Fibroblast of the conjunctiva (primary cell): ENCODE measurements around the gene E4F1.
"Not testable (repeated sequence)": the region's sequence is repeated elsewhere in the genome, so short reads cannot be mapped to it uniquely, and the experiment has no call there.

ENCODE experiments used
- DNase-seq: peaks from one replicate; pipeline ENCODE4 v3.0.0-alpha.2; 2010; ENCODE audit warnings: low read depth

The E4F1 gene

GRCh38 chr16:2244926-2245795 is 21.8 kb downstream of the E4F1 start:
- no peak for DNase-seq

GRCh38 chr16:2246301-2246885 is 23.0 kb downstream of the E4F1 start:
- DNase-seq = no peak

GRCh38 chr16:2250652-2251295 is 27.4 kb downstream of the E4F1 start:
- DNase-seq = peak; percentile 16

- peak; percentile 92 for DNase-seq
Measured at GRCh38 chr16:2251296-2252111, 28.1 kb downstream of the E4F1 start, which contains the start of gene ECI1. TSS of gene ECI1 (minus strand) at chr16:2251587. CDS start at chr16:2251566, 21 bp downstream.

- DNase-seq = no peak
Measured at GRCh38 chr16:2252806-2253148, 29.4 kb downstream of the E4F1 start.

- no peak for DNase-seq
Measured at GRCh38 chr16:2253293-2253692, 29.9 kb downstream of the E4F1 start.

- DNase-seq = no peak
Measured at GRCh38 chr16:2256531-2257140, 33.2 kb downstream of the E4F1 start.

GRCh38 chr16:2257726-2258125 is 34.3 kb downstream of the E4F1 start:
- DNase-seq = no peak

- not testable (repeated sequence) for DNase-seq
Measured at GRCh38 chr16:2258530-2258929, 35.1 kb downstream of the E4F1 start.

GRCh38 chr16:2260250-2260649 is 36.9 kb downstream of the E4F1 start:
- no peak for DNase-seq

- not testable (repeated sequence) for DNase-seq
Measured at GRCh38 chr16:2263026-2263425, 39.6 kb downstream of the E4F1 start.

- DNase-seq = not testable (repeated sequence)
Measured at GRCh38 chr16:2266887-2267286, 43.5 kb downstream of the E4F1 start.

GRCh38 chr16:2267505-2267912 is 44.1 kb downstream of the E4F1 start:
- not testable (repeated sequence) for DNase-seq

- peak; percentile 82 for DNase-seq
Measured at GRCh38 chr16:2267913-2268666, 44.7 kb downstream of the E4F1 start, which contains the start of gene RNPS1. TSS of gene RNPS1 (minus strand) at chr16:2268126. CDS start at chr16:2264643, 3,483 bp downstream.

GRCh38 chr16:2270070-2270462 is 46.7 kb downstream of the E4F1 start:
- no peak for DNase-seq

- no peak for DNase-seq
Measured at GRCh38 chr16:2270588-2271470, 47.4 kb downstream of the E4F1 start.

- DNase-seq = no peak
Measured at GRCh38 chr16:2271848-2272461, 48.6 kb downstream of the E4F1 start.

- no peak for DNase-seq
Measured at GRCh38 chr16:2273484-2273883, 50.1 kb downstream of the E4F1 start.

GRCh38 chr16:2273931-2274330 is 50.5 kb downstream of the E4F1 start:
- no peak for DNase-seq
